Astrocyte (in vitro differentiated cells and primary cell): ENCODE data around the gene PRKAG2. TPM values are rescaled to one million over a fixed set of nuclear protein-coding genes. Genes with fewer than 3 reads are reported as not detected.
"Not testable (repeated sequence)": the region's sequence is repeated elsewhere in the genome, so short reads cannot be mapped to it uniquely, and the experiment has no call there.

ENCODE experiments used
- DNase-seq: peaks from one replicate; pipeline ENCODE4 v3.0.0-alpha.2; 2010; ENCODE audit warnings: low read depth
- FAIRE-seq: peaks from 2 replicates; lab custom pipeline; 2011; peaks lifted over from hg19 to GRCh38; lab: Jason Lieb, UNC
- H2AFZ ChIP-seq: 2 replicates; pipeline ENCODE4 v1.6.0; 2012; ENCODE audit warnings: low read depth, low read length, inconsistent platforms
- H3K27ac ChIP-seq: 2 replicates; pipeline ENCODE4 v1.5.1; 2011; ENCODE audit warnings: low read depth, low read length, inconsistent platforms
- H3K27me3 ChIP-seq: 2 replicates; pipeline ENCODE4 v1.6.0; 2011; ENCODE audit warnings: low read length, inconsistent platforms; ENCODE audit not compliant: insufficient read depth
- H3K36me3 ChIP-seq: 2 replicates; pipeline ENCODE4 v1.5.1; 2011; ENCODE audit warnings: low read length, inconsistent platforms; ENCODE audit not compliant: insufficient read depth
- H3K4me1 ChIP-seq: 2 replicates; pipeline ENCODE4 v1.5.1; 2011; ENCODE audit warnings: low read length, inconsistent platforms; ENCODE audit not compliant: insufficient read depth
- H3K4me2 ChIP-seq: 2 replicates; pipeline ENCODE4 v1.6.0; 2012; ENCODE audit warnings: low read length, inconsistent platforms
- H3K4me3 ChIP-seq: 2 replicates; pipeline ENCODE4 v1.5.1; 2011; ENCODE audit warnings: low read depth, mild to moderate bottlenecking, low read length, inconsistent platforms; ENCODE audit not compliant: insufficient read depth
- H3K79me2 ChIP-seq: 2 replicates; pipeline ENCODE4 v1.6.0; 2012; ENCODE audit warnings: mild to moderate bottlenecking, low read length, inconsistent platforms; ENCODE audit not compliant: insufficient read depth
- H3K9ac ChIP-seq: 2 replicates; pipeline ENCODE4 v1.6.0; 2012; ENCODE audit warnings: mild to moderate bottlenecking, low read length, inconsistent platforms
- H3K9me3 ChIP-seq: 2 replicates; pipeline ENCODE4 v1.5.1; 2012; ENCODE audit warnings: low read depth, mild to moderate bottlenecking, low read length, inconsistent platforms; ENCODE audit not compliant: insufficient read depth
- H4K20me1 ChIP-seq: 2 replicates; pipeline ENCODE4 v1.6.0; 2012; ENCODE audit warnings: low read length, inconsistent platforms; ENCODE audit not compliant: insufficient read depth
- H3K27ac Mint-ChIP-seq: one replicate; pipeline ENCODE4 v1.8.0; 2021; ENCODE audit warnings: mild to moderate bottlenecking, mixed read lengths; ENCODE audit not compliant: unreplicated experiment
- H3K27me3 Mint-ChIP-seq: one replicate; pipeline ENCODE4 v1.8.0; 2021; ENCODE audit warnings: low read depth, mixed read lengths; ENCODE audit not compliant: unreplicated experiment
- H3K36me3 Mint-ChIP-seq: one replicate; pipeline ENCODE4 v1.8.0; 2021; ENCODE audit warnings: low read depth, mixed read lengths; ENCODE audit not compliant: unreplicated experiment
- H3K4me1 Mint-ChIP-seq: one replicate; pipeline ENCODE4 v1.8.0; 2021; ENCODE audit warnings: low read depth, mixed read lengths; ENCODE audit not compliant: unreplicated experiment
- H3K4me3 Mint-ChIP-seq: one replicate; pipeline ENCODE4 v1.8.0; 2021; ENCODE audit warnings: mild to moderate bottlenecking, moderate library complexity, mixed read lengths; ENCODE audit not compliant: unreplicated experiment
- H3K9me3 Mint-ChIP-seq: one replicate; pipeline ENCODE4 v1.8.0; 2021; ENCODE audit warnings: mild to moderate bottlenecking, mixed read lengths; ENCODE audit not compliant: unreplicated experiment
- EZH2 ChIP-seq: IDR thresholded peaks from 2 replicates; pipeline ENCODE4 v1.6.1; 2012; ENCODE audit warnings: mild to moderate bottlenecking, low read length, inconsistent platforms; ENCODE audit not compliant: insufficient read depth
- total RNA-seq: library from RNA; stranded (reverse); gene quantifications from 2 replicates; pipeline ENCODE4 v1.2.1, GENCODE V29; 2021
- TF ChIP-seq, protein P1 (sequence below): IDR thresholded peaks from 2 replicates; pipeline ENCODE4 v1.5.1; 2011; ENCODE audit warnings: low read depth, mild to moderate bottlenecking, inconsistent platforms, low read length, moderate library complexity; ENCODE audit not compliant: insufficient read depth

PRKAG2 gene
- total RNA-seq, 1 donor from 2014 or later, result 40.7 TPM

DNA sequence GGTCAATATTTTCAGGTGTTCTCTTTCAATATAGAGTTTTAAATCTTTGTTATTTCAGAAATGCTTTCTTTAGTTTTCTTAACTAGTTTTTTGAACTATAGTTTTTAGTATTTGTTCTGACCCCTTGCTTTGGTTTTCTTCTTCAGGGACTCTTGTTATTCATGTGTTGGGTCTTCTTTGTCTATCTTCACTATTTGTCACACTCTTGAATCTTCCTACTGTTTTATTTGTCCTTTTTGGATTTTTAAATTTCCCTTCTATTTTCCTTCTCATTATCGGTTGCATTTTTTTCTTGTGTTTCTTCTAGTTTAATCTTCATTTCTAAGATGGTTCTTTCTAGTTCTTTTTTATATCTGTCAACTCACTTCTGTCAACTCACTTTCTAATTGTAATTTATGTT lies 37.1 kb upstream of the PRKAG2 start:
- no peak for FAIRE-seq
- Histone ChIP-seq H3K4me2 (no peak overlapping the region), H3K27ac (no peak overlapping the region), H3K4me1 (no peaks in the 10 kb centered on the region), H3K9me3 (peaks cover 3% of the 10 kb centered on the region), H2AFZ (no peak overlapping the region), H3K4me3 (no peak overlapping the region), H3K79me2 (no peaks in the 10 kb centered on the region), H3K27me3 (peaks cover 9% of the 10 kb centered on the region), H4K20me1 (no peaks in the 10 kb centered on the region), H3K9ac (no peak overlapping the region), H3K36me3 (no peaks in the 10 kb centered on the region)
- Mint-ChIP-seq H3K27me3 (peaks cover 26% of the 10 kb centered on the region), H3K9me3 (peaks cover 6% of the 10 kb centered on the region), H3K4me3 (no peak overlapping the region), H3K4me1 (no peaks in the 10 kb centered on the region), H3K27ac (no peak overlapping the region), H3K36me3 (no peaks in the 10 kb centered on the region)
- TF ChIP-seq, protein P1, sequence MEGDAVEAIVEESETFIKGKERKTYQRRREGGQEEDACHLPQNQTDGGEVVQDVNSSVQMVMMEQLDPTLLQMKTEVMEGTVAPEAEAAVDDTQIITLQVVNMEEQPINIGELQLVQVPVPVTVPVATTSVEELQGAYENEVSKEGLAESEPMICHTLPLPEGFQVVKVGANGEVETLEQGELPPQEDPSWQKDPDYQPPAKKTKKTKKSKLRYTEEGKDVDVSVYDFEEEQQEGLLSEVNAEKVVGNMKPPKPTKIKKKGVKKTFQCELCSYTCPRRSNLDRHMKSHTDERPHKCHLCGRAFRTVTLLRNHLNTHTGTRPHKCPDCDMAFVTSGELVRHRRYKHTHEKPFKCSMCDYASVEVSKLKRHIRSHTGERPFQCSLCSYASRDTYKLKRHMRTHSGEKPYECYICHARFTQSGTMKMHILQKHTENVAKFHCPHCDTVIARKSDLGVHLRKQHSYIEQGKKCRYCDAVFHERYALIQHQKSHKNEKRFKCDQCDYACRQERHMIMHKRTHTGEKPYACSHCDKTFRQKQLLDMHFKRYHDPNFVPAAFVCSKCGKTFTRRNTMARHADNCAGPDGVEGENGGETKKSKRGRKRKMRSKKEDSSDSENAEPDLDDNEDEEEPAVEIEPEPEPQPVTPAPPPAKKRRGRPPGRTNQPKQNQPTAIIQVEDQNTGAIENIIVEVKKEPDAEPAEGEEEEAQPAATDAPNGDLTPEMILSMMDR, result no peak
- no peak for TF ChIP-seq EZH2
- no peak for DNase-seq

DNA sequence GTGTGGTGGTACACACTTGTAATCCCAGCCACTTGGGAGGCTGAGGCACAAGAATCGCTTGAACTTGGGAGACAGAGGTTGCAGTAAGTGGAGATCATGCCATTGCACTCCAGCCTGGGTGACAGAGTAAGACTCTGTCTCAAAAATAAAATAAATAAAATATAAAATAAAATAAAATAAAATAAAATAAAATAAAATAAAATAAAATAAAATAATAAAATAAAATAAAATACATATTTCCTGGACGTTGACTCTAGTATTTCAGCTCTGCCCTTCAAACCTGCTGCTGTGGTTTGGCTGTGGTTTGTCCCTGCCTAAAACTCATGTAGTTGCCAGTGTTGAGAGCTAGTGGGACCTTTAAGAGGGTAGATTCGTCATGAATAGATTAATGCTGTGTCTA lies 33.7 kb upstream of the PRKAG2 start:
- not testable (repeated sequence) for DNase-seq, H2AFZ ChIP-seq, H3K27me3 Mint-ChIP-seq, H3K4me2 ChIP-seq, H3K9ac ChIP-seq, H3K27me3 ChIP-seq, H3K4me1 ChIP-seq, FAIRE-seq, H3K4me3 ChIP-seq, H4K20me1 ChIP-seq, H3K79me2 ChIP-seq, H3K36me3 Mint-ChIP-seq, H3K27ac ChIP-seq, H3K4me3 Mint-ChIP-seq, H3K4me1 Mint-ChIP-seq, H3K36me3 ChIP-seq, H3K9me3 ChIP-seq
- Mint-ChIP-seq H3K27ac (peak overlapping the region; percentile 54), H3K9me3 (peaks cover 13% of the 10 kb centered on the region)

DNA sequence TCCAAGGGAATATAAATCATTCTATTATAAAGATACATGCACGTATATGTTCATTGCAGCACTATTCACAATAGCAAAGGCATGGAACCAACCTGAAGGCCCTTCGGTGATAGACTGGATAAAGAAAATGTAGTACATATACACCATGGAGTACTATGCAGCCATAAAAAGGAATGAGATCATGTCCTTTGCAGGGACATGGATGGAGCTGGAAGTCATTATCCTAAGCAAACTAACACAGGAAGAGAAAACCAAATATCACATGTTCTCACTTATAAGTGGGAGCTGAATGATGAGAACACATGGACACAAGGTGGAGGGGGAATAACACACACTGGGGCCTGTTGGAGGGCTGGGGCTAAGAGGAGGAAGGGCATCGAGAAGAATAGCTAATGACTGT lies 30.2 kb upstream of the PRKAG2 start:
- H3K4me2 ChIP-seq, H3K27me3 ChIP-seq, H3K4me1 ChIP-seq, H3K36me3 Mint-ChIP-seq, H3K4me3 Mint-ChIP-seq, H2AFZ ChIP-seq, H3K36me3 ChIP-seq, FAIRE-seq, H3K27ac ChIP-seq, H3K9me3 ChIP-seq, H3K4me1 Mint-ChIP-seq, H3K4me3 ChIP-seq, H4K20me1 ChIP-seq, DNase-seq, H3K9ac ChIP-seq, H3K27ac Mint-ChIP-seq, H3K79me2 ChIP-seq: not testable (repeated sequence)
- Mint-ChIP-seq H3K27me3 (peaks cover 22% of the 10 kb centered on the region), H3K9me3 (peaks cover 12% of the 10 kb centered on the region)

DNA sequence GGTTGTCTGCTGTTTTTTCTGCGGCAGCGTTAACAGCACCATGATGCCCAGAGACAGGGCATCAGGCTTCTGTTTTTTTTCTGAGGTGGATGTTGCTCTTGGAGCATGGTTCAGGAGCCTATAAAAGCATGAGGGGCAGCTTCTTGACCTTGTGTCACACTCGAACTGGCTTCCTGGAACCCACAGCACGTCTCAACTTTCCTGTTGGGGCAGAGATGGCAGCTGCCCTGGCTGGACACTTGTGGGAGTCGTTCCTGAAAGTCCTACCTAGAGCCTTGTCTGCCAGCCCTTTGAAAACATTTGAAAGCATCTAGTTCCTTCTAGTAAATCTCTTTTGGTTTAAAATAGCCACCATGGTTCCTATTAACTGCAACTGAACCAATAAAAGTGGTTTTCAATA lies 28.9 kb upstream of the PRKAG2 start:
- DNase-seq, result no peak
- H3K4me3 Mint-ChIP-seq, result no peak overlapping the region
- H3K36me3 Mint-ChIP-seq, result no peaks in the 10 kb centered on the region

More for the DNA sequence above, 28.9 kb upstream of the PRKAG2 start:
- H2AFZ ChIP-seq, result no peak overlapping the region
- H3K4me2 ChIP-seq, result no peak overlapping the region
- FAIRE-seq, result no peak
- Mint-ChIP-seq H3K4me1 (peaks cover 7% of the 10 kb centered on the region), H3K27me3 (peaks cover 33% of the 10 kb centered on the region), H3K9me3 (peaks cover 13% of the 10 kb centered on the region), H3K27ac (no peak overlapping the region)
- no peak overlapping the region for H3K27ac ChIP-seq
- no peaks in the 10 kb centered on the region for H4K20me1 ChIP-seq
- no peak overlapping the region for H3K4me3 ChIP-seq
- H3K79me2 ChIP-seq, result no peaks in the 10 kb centered on the region
- no peaks in the 10 kb centered on the region for H3K4me1 ChIP-seq
- no peaks in the 10 kb centered on the region for H3K36me3 ChIP-seq
- H3K9ac ChIP-seq, result no peak overlapping the region
- no peak for TF ChIP-seq EZH2
- TF ChIP-seq, protein P1, result no peak
- H3K27me3 ChIP-seq, result peaks cover 3% of the 10 kb centered on the region
- H3K9me3 ChIP-seq, result no peaks in the 10 kb centered on the region
